ENCODE data around the gene ZFP36L1. TPM values are rescaled to one million over a fixed set of nuclear protein-coding genes. Genes with fewer than 3 reads are reported as not detected.

Gene ZFP36L1
- total RNA-seq, 1 experiment from 2014 or later = 11.0 TPM

DNA sequence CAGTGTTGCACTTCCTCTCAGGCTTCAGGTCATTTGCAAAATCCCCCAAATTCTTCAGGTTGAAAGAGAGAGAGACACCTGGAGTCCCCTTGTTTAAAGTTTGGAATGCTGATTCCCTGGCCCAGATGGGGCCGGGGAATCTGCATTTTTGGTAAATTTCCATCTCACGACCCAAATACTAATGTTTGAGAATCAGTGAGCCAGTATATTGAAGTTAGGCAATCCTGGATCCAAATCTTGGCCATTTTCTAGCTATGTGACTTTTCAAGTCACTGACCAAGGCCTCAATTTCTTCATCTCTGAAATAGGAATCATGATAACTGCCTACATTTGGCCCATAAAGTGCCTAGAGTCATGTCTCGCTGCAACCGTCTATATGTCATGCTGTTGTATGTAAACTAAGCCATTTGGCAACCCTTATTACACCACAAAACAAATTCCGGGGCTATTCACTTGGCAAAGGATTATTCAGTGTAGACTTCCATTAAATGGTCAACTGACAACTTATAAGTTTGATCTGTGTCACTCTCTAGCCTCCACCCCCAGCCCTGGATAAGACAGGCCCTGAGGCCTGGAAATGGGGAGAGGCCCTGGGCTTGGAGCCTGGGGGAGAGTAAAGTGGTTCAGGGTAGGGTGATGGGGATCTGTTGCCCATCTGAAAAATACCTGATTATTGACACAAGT is 3.7 kb upstream of the ZFP36L1 start:
- Histone ChIP-seq H3K4me1 (replicated peaks) (peaks cover 23% of the 10 kb centered on the region), H3K27ac (peak overlapping the region; percentile 98), H3K4me3 (peak overlapping the region; percentile 59), H3K27me3 (replicated peaks) (no peaks in the 10 kb centered on the region), H3K36me3 (peaks cover 2% of the 10 kb centered on the region; the same call in 1 of the 2 replicates), H3K9me3 (replicated peaks) (peaks cover 2% of the 10 kb centered on the region)
- DNase-seq (ENCODE audit: low read depth in 1 of 2, low spot score in 2 of 2) = no peak

DNA sequence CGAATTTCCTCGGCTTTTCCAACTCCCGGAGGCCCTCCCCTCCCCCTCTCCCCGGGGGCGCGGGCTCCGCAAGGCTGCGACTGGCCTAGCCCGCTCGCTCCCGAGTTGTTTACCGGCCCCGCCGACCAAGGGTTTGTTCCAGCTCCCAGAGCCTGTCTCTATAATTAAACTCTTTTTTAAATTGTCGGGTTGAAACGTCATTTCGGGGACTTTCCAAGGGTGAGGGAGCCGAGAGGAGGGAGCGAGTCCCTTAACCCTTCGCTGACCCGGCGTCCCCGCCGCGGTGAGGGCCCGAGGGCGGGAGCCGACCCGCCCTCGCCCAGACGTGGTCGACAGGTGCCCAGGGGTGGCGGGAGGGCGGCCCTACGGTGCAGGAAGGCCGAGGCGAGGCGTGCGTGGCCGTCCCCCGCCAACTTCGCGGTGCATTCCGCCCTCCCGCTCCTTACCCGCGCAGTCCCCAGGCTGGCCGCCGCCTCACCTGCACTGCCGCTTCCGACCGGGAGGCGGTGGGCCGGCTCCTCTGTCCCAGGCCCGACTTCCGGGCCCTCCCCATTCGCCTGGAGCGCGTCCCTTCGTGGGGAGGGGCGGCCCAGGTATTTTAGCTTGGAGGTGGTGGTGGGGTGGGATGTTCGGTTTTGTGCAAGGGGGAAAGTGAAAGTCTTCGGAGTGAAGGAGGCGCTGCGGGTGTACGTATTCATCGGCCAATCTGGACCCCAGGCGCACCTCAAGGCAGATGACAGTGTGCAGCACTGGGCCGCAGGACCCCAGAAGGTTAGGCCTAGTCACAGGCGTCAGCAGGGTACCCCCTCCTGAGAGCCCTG is 2.9 kb upstream of the ZFP36L1 start:
- no peaks in the 10 kb centered on the region for H3K9me3 ChIP-seq (replicated peaks)
- peak; percentile 77 to 91 for DNase-seq (ENCODE audit: low read depth in 1 of 2, low spot score in 2 of 2)
- H3K4me3 ChIP-seq = peak overlapping the region; percentile 59
- H3K36me3 ChIP-seq = peaks cover 7% of the 10 kb centered on the region
- H3K27me3 ChIP-seq (replicated peaks) = no peaks in the 10 kb centered on the region
- peak overlapping the region; percentile 98 for H3K27ac ChIP-seq
- peaks cover 24% of the 10 kb centered on the region for H3K4me1 ChIP-seq (replicated peaks)

DNA sequence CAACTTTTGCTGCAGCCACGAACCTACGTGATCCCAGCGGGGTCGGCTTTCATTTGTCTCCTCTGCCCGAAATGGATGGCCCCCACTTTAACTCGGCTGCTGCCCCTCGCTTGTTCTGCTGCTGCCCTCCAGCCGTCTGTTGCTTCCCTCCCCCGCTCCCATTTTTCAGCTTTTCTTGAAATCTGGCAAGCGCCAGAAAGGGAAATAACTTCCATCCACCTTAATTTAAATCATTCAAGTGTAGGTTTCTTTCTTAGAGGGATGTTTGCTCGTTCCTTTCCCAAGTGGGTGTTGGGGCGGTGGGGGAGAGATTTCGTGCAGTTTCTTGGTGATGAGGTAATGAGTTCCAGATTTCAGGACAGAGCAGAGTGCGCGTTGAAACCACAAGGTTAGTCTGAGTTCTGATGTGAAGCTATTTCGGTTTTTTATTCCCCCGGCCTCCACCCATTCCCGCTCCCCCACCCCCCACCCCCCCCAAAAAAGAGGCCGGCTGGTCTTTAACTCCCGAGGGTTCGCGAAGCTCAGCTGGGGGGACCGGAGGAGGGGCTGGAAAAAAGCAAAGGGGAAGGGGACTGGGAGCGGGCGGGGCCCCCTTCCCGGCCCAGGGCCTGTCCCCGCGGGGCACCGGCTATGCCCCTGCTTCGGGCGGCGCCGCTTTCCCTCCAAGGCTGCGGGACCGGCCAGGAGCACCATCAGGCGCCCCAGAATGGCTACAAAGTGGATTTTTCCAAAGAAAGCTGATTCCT is 2.2 kb upstream of the ZFP36L1 start:
- Histone ChIP-seq H3K4me3 (peak overlapping the region; percentile 59), H3K27ac (peak overlapping the region; percentile 98), H3K27me3 (replicated peaks) (no peaks in the 10 kb centered on the region), H3K9me3 (replicated peaks) (no peaks in the 10 kb centered on the region), H3K4me1 (replicated peaks) (peaks cover 28% of the 10 kb centered on the region), H3K36me3 (peaks cover 12% of the 10 kb centered on the region)
- peak; percentile 78 to 84 for DNase-seq (ENCODE audit: low read depth in 1 of 2, low spot score in 2 of 2)

DNA sequence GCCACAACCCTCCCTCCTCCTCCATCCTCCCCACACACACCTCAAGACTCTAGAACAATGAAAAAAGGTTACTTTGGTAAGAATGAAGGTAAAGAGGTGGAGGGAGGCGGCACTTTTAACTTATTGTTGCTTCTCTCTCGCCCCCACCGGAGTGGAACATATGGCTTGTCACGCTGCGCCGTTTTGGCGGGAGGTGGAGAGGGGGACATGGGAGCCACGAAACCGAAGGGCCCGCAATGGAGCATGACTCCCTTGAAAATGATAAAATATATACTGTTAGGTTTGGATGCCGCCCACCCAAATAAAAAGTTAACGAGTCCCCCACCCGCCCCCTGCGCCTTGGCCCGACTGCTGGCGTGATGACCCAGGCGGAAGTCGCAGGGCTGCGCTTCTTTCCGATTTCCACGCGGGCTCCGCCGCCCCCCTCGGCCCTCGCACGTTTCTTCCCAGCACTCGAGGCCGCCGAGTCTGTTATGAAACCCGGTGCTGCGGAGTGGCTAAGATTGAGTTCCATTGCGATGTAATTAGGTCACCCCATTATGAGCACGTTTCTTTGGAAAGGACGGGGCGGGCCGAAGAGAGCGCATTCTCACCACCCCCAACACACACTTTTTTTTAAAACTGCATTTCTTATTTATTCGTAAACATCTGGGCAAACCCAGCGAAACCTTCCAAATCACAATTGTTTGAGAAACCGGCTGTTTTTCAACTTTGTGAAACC is 1.4 kb upstream of the ZFP36L1 start:
- Histone ChIP-seq H3K4me1 (replicated peaks) (peaks cover 31% of the 10 kb centered on the region), H3K36me3 (peaks cover 20% of the 10 kb centered on the region), H3K27ac (peak overlapping the region; percentile 98), H3K4me3 (peak overlapping the region; percentile 59), H3K27me3 (replicated peaks) (no peaks in the 10 kb centered on the region), H3K9me3 (replicated peaks) (no peaks in the 10 kb centered on the region)
- peak; percentile 78 to 80 for DNase-seq (ENCODE audit: low read depth in 1 of 2, low spot score in 2 of 2)

DNA sequence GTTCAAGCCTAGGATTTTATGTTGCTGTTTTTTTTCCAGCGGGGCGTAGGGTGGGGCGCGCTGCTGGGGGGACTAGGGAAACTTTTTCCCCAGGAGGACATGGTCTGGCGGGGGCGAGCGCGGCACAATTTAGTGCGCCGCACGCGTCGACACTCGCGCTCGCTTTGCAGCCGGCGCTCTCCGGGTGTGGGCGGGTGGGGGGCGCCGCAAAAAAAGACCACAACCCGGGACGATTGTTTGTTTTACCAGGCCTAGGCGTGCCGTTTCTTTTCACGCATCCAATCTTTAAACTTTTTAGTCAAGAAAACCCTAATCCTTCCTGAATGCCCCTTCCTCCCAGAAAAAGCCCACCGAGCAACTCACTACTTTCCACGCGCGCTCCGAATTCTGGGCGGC is 865 bp upstream of the ZFP36L1 start:
- Histone ChIP-seq H3K4me1 (replicated peaks) (peaks cover 34% of the 10 kb centered on the region), H3K4me3 (peak overlapping the region; percentile 59), H3K27ac (peak overlapping the region; percentile 98), H3K36me3 (peaks cover 24% of the 10 kb centered on the region), H3K9me3 (replicated peaks) (no peaks in the 10 kb centered on the region), H3K27me3 (replicated peaks) (no peaks in the 10 kb centered on the region)
- no peak for DNase-seq (ENCODE audit: low read depth in 1 of 2, low spot score in 2 of 2)

DNA sequence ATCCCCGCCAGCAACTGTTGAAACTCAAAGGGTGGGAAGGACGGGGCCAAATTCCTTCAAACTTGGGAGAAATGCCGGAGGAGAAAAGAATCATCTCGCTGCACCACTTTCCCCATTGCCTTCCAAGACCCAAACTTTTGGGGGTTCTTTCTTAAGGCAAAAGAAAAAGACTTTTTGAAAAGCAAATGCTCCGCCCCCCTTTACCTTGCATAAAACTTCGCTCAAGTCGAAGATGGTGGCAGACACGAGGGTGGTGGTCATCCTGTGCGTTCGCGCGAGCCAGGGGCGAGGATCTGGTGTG is 239 bp downstream of the ZFP36L1 start:
- Histone ChIP-seq H3K27me3 (replicated peaks) (no peaks in the 10 kb centered on the region), H3K27ac (peak overlapping the region; percentile 98), H3K36me3 (peaks cover 33% of the 10 kb centered on the region), H3K4me3 (peak overlapping the region; percentile 59), H3K9me3 (replicated peaks) (no peaks in the 10 kb centered on the region), H3K4me1 (replicated peaks) (peaks cover 34% of the 10 kb centered on the region)
- DNase-seq (ENCODE audit: low read depth in 1 of 2, low spot score in 2 of 2) = no peak

DNA sequence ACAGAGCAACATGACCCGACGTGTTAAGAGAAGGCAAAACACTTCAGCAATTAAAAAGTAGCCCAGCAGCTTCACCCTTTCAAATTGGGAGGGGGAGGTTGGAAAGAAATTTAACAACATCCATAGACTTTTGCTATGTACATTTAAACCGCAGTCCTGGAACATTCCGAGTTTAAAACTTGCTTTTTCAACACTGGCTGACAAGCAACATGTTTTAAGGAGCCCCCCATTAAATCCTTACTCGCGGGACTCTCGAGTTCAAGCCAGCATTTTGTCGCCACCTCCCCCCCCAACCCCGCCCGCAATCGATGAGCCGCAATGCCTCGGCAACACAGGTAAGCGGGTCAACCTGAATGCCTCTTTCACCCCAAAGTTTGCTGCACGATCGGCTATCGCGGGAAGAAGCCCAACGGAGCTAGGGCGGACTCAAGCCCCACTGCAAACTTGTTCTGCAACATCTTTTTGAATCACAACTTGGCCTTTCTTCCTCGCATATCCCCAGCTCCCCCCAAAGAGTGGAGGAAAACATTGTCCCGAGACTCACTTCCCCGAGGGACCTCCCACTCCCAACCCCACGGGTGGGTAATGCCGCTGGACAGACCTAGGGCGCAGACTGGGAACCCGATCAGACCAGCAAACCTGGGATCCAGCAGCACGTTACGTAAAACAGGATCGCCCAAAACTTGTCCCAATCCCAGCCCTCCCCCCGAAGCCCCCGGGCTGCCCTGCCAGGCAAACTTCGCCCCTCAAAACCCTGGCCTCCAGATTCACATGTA is 777 bp downstream of the ZFP36L1 start:
- H3K9me3 ChIP-seq (replicated peaks) = no peaks in the 10 kb centered on the region
- H3K27ac ChIP-seq = peak overlapping the region; percentile 98
- peaks cover 39% of the 10 kb centered on the region for H3K36me3 ChIP-seq
- H3K4me1 ChIP-seq (replicated peaks) = peaks cover 34% of the 10 kb centered on the region
- DNase-seq (ENCODE audit: low read depth in 1 of 2, low spot score in 2 of 2) = no peak
- peak overlapping the region; percentile 59 for H3K4me3 ChIP-seq
- H3K27me3 ChIP-seq (replicated peaks) = no peaks in the 10 kb centered on the region

DNA sequence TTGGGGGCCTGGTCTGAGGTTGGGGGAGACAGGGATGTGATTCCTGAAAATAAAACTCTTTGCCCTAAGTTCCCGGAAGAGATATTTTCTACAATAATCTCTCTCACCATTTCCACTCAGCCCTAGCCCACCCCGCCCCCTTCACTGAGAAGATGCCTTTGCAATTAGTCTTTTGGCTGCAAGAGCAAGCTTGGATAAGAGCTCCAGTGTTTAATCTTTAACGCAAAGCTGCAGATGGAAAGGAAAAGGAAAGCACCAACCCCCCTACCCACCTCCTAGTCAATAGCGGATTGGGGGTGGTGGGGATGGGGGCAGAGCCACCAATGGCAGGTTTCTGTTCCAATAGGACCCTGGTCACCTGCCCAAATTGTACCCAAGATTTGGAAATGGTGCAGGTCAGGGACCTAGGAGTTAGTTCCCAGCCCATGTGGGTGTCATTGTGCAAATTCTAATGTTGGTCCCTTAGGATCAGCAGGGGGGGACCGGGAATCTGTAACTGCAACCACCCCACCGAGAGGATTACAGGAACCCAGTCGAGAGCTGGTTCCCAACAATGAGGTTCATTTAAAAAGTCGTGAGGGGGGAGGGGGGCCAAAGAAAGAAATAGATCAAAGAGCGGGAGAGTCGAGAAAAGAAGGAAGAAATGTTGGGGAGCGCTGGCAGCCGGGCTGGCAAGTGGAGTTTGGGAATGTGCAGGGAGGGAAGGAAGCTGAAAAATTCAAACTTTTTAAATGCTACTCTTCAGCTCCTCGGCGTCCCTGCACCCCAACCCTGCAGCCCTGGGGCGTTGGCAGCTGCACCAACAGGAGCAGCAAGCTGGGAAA is 1.6 kb downstream of the ZFP36L1 start:
- Histone ChIP-seq H3K36me3 (peaks cover 43% of the 10 kb centered on the region), H3K4me3 (peak overlapping the region; percentile 59), H3K27me3 (replicated peaks) (no peaks in the 10 kb centered on the region), H3K4me1 (replicated peaks) (peaks cover 30% of the 10 kb centered on the region), H3K27ac (no peak overlapping the region), H3K9me3 (replicated peaks) (no peaks in the 10 kb centered on the region)
- DNase-seq (ENCODE audit: low read depth in 1 of 2, low spot score in 2 of 2) = no peak

DNA sequence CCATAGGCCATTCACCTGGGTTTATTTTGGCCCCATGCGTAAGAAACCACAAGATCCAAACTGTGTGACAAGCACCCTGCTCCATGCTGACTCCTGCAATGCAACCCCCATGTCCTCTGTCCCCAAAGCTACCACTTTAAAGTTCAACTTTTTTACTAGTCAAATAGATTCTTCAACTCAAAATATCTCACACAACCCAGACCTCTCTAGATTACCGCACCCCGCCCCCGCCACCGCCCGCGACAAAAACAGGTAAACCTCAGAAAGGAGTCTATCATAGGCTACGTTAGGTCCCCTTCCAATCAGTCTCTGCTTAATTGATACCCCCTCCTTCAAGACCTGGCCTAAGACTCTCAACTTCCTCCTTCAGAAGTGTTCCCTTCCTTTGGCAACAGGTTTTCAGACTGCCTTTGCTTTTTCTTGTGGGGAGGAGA is 2.2 kb downstream of the ZFP36L1 start:
- Histone ChIP-seq H3K9me3 (replicated peaks) (no peaks in the 10 kb centered on the region), H3K27me3 (replicated peaks) (no peaks in the 10 kb centered on the region), H3K4me1 (replicated peaks) (peaks cover 30% of the 10 kb centered on the region), H3K36me3 (peaks cover 43% of the 10 kb centered on the region), H3K27ac (no peak overlapping the region), H3K4me3 (peak overlapping the region; percentile 59)
- no peak for DNase-seq (ENCODE audit: low read depth in 1 of 2, low spot score in 2 of 2)

DNA sequence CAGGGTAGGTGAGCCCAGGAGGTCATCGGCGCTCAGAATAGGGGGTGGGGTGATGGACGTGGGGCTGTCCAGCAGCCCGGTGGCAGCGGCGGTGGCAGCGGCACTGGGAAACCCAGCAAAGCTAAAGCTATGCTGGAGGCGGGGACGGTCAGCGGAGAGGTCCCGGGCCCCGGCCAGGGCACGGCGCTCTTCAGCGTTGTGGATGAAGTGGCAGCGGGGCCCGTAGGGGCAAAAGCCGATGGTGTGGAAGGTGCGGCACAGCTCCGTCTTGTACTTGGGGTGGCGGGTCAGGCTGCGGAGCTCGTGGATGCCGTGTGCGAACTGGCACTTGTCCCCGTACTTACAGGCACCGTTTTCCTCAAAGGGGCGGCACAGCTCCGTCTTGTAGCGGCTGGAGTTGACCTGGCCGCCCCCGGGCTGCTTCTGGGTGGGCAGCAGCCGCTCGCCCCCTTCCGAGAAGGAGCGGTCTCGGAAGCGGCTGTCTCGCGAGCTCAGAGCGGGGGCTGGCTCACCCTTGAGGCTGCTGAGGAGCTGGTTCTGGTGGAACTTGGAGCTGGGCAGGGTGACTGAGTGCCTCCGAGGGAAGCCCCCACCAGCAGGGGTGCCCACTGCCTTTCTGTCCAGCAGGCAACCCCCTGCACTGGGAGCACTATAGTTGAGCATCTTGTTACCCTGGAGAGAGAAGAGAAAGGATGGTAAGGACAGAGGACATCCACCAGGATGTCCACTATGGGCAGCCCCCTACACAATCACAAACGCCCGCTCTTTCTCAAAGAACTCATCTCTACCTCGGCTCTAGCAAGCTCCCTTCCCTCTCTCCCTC is 2.8 kb downstream of the ZFP36L1 start:
- no peaks in the 10 kb centered on the region for H3K9me3 ChIP-seq (replicated peaks)
- peaks cover 43% of the 10 kb centered on the region for H3K36me3 ChIP-seq
- no peaks in the 10 kb centered on the region for H3K27me3 ChIP-seq (replicated peaks)
- peaks cover 36% of the 10 kb centered on the region for H3K4me1 ChIP-seq (replicated peaks)
- H3K27ac ChIP-seq = no peak overlapping the region
- peak overlapping the region; percentile 59; the same call in 1 of the 2 replicates for H3K4me3 ChIP-seq
- no peak for DNase-seq (ENCODE audit: low read depth in 1 of 2, low spot score in 2 of 2)

DNA sequence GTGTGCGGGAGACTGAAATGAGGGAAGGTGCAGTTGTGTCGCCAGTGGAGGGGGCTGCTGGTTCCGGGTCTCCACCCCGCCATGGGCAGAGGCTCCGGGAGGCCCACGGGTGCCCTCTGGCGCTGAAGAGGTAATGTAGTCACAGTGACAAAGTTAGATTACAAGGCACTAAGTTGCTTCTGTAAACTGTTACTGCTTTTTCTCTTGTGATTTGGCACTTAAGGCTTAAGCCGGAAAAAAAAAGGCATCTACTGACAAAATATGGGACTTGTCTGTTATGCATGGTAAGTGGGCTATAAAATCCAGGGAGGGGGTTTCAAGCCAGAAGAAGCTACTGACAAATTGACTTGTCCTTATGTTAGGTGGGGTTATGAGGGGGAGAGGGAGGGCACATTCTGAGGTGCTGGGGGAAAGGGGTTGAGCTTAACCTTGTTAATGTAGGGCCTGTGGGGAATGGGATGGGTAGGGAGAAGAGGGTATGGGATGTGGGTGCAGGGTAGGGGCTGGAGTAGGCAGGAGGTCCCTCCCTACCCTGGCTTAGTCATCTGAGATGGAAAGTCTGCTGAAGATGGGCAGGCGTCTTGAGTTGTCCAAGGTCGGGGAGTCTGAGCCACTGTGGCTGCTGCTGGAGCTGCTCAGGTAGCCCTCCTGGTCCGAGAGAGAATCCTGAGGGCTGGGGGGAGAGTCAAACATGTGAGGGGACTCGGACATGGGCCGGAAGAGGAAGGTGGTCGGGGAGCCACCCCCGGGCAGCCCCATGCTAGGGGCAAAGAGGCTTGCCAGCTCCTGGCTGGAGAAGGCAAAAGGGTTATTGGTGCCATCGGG is 3.7 kb downstream of the ZFP36L1 start:
- H3K36me3 ChIP-seq = peaks cover 43% of the 10 kb centered on the region
- no peaks in the 10 kb centered on the region for H3K27me3 ChIP-seq (replicated peaks)
- H3K27ac ChIP-seq = no peak overlapping the region
- H3K4me1 ChIP-seq (replicated peaks) = peaks cover 37% of the 10 kb centered on the region
- no peak overlapping the region for H3K4me3 ChIP-seq
- peak in 1 of 2 experiments; percentile 66 for DNase-seq (ENCODE audit: low read depth in 1 of 2, low spot score in 2 of 2)
- H3K9me3 ChIP-seq (replicated peaks) = no peaks in the 10 kb centered on the region

Measured in SJSA1 (cell line).